ENCODE results near the gene IL3RA.

Gene IL3RA

DNA sequence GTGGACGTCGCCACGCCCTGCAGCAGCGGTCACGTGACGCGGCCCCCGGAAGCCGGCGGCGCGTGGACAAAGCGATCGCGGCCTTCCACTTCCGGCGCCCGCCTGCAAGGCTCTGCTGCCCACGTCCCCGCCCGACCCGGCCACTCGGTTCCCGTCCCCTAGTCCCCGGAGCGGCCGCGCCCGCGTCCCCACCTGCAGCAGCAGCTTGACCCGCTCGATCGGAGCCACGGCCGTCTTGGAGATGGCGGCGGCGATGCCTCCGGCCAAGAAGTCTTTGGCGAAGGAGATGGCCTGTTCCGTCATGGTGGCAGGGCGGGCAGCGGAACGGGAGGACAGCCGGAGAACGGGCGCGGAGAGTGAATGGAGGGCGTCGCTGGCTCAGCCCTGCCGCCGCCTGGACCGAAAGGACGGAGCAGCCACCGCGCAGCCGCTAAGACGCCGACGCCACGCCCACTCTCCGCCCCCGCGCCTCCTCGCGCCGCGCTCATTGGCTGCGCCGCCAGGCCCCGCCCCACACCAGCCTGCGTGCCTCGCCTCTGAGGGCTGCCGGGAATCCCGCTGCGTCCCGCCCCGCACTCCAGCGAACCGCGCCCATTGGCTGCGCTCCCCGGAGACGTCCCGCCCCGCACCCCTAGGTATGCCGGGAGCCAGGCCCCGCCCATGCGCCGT, 55.3 kb downstream of the IL3RA start, which contains the start of gene SLC25A6:
Gene SLC25A6, minus strand, starts transcription at position 407 of the 669 bp plus-strand sequence. Its CDS starts 104 bp downstream, at position 303.
- Histone ChIP-seq H3K27me3 (replicated peaks; ENCODE audit: insufficient read depth, low read length) (no peaks in the 10 kb centered on the region), H3F3A (ENCODE audit: insufficient read depth, low read length) (peaks cover 9% of the 10 kb centered on the region), H4K20me1 (ENCODE audit: insufficient read depth, low read length) (peaks cover 35% of the 10 kb centered on the region; the same call in 1 of the 2 replicates)

DNA sequence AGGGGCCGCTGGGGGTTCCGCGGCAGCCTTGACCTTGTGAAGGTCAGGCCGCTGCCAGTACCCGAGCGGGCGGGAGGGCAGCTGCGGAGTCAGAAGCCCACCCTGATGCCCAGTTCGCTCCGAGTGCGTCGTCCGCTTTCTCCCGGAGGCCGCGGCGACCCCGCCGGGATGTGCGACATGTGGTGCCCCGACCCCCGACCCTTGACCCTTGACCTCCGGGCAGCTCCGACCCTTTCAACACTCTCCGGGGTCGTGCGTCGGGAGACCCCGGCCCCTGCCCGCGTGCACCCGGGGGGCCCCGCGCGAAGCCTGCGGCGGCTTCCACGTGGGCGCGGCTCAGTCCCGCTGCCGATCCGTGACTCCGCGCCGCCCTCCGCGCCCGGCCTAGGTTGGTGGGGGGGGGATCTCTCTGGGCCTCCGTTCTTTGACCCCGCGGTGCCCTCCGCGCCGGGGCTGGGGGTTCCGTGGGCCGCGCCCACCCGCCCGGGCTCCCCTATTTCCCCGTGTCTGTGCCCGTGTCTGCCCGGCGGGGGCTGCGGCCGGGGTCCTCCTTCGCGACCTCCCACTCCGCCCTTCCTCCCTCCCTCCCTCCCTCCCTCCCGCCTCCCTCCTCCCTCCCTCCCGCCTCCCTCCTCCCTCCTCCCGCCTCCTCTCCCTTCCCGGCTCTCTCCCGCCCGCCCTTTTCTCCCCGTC, 55.9 kb downstream of the IL3RA start:
- peak; percentile 32 for DNase-seq
- Histone ChIP-seq H3K9me2 (replicated peaks; ENCODE audit: insufficient read depth, low read length) (no peaks in the 10 kb centered on the region), H3K4me2 (ENCODE audit: low read depth, low read length) (peak overlapping the region; percentile 68), H3K79me2 (ENCODE audit: low read length) (peaks cover 72% of the 10 kb centered on the region), H3F3A (ENCODE audit: insufficient read depth, low read length) (peaks cover 9% of the 10 kb centered on the region), H3K27ac (ENCODE audit: low read length) (peak overlapping the region; percentile 95), H3K4me3 (ENCODE audit: low read length) (peak overlapping the region; percentile 71), H3K27me3 (replicated peaks; ENCODE audit: insufficient read depth, low read length) (no peaks in the 10 kb centered on the region), H4K20me1 (ENCODE audit: insufficient read depth, low read length) (peaks cover 33% of the 10 kb centered on the region; the same call in 1 of the 2 replicates), H2AFZ (ENCODE audit: low read length) (no peak overlapping the region), H3K9me3 (replicated peaks; ENCODE audit: insufficient read depth, low read length) (no peaks in the 10 kb centered on the region), H3K9ac (ENCODE audit: low read length) (peak overlapping the region; percentile 100), H3K36me3 (replicated peaks; ENCODE audit: insufficient read depth, low read length) (peaks cover 3% of the 10 kb centered on the region; the same call in 1 of the 2 replicates), H3K4me1 (ENCODE audit: low read length) (no peaks in the 10 kb centered on the region)
- TF ChIP-seq EZH2phosphoT487 (IDR thresholded peaks at IDR 0.05; ENCODE audit: low read length) (no peak), EZH2 (optimal IDR thresholded peaks at IDR 0.05; ENCODE audit: low read depth, low read length) (no peak)
- TF ChIP-seq, protein P1, sequence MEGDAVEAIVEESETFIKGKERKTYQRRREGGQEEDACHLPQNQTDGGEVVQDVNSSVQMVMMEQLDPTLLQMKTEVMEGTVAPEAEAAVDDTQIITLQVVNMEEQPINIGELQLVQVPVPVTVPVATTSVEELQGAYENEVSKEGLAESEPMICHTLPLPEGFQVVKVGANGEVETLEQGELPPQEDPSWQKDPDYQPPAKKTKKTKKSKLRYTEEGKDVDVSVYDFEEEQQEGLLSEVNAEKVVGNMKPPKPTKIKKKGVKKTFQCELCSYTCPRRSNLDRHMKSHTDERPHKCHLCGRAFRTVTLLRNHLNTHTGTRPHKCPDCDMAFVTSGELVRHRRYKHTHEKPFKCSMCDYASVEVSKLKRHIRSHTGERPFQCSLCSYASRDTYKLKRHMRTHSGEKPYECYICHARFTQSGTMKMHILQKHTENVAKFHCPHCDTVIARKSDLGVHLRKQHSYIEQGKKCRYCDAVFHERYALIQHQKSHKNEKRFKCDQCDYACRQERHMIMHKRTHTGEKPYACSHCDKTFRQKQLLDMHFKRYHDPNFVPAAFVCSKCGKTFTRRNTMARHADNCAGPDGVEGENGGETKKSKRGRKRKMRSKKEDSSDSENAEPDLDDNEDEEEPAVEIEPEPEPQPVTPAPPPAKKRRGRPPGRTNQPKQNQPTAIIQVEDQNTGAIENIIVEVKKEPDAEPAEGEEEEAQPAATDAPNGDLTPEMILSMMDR (IDR thresholded peaks at IDR 0.05; ENCODE audit: low read length) = no peak

More for the DNA sequence above, 55.3 kb downstream of the IL3RA start, which contains the start of gene SLC25A6:
- Histone ChIP-seq H3K27ac (ENCODE audit: low read length) (peak within 1 kb of the TSS; percentile 95), H3K9ac (ENCODE audit: low read length) (peak within 1 kb of the TSS; percentile 100), H3K4me1 (ENCODE audit: low read length) (no peaks in the 10 kb centered on the region), H3K4me3 (ENCODE audit: low read length) (peak within 1 kb of the TSS; percentile 98), H3K79me2 (ENCODE audit: low read length) (peaks cover 77% of the 10 kb centered on the region), H3K9me2 (replicated peaks; ENCODE audit: insufficient read depth, low read length) (no peaks in the 10 kb centered on the region), H3K36me3 (replicated peaks; ENCODE audit: insufficient read depth, low read length) (peaks cover 9% of the 10 kb centered on the region), H3K4me2 (ENCODE audit: low read depth, low read length) (peak within 1 kb of the TSS; percentile 93), H2AFZ (ENCODE audit: low read length) (no peak within 1 kb of the TSS), H3K9me3 (replicated peaks; ENCODE audit: insufficient read depth, low read length) (no peaks in the 10 kb centered on the region)
- peak; percentile 94 for DNase-seq
- TF ChIP-seq EZH2phosphoT487 (IDR thresholded peaks at IDR 0.05; ENCODE audit: low read length) = no peak
- TF ChIP-seq EZH2 (optimal IDR thresholded peaks at IDR 0.05; ENCODE audit: low read depth, low read length) = no peak
- TF ChIP-seq, protein P1 (IDR thresholded peaks at IDR 0.05; ENCODE audit: low read length) = no peak

DNA sequence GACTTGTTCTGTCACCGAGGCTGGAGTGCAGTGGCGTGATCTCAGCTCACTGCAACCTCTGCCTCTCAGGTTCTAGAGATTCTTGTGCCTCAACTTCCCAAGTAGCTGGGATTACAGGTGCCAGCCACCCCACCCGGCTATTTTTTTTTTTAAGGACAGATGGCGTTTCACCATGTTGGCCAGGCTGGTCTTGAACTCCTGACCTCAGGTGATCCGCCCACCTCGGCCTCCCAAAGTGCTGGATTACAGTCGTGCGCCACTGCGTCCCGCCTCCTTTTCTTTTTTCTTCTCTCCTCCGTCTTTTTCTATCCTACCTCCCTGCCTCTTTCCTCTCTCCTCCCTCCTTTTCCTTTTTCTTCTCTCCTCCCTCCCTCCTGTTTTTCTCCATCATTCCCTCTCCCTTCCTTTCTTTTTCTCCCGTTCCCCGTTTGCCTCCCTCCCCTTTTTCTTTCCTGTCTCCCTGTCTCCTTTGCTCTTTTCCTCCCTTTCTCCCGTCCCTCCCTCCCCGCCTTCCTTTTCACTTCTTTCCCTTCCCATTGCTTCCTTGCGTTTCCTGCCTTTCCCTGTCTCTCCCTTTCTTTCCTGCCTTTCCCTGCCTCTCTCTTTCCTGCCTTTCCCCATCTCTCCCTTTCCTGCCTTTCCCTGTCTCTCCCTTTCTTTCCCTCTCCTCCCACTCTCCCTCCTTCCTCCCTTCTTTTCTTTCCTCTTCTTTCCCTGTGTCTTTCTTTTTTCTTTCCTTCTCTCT, 57.5 kb downstream of the IL3RA start:
- TF ChIP-seq, protein P1 (IDR thresholded peaks at IDR 0.05; ENCODE audit: low read length) = no peak
- TF ChIP-seq EZH2 (optimal IDR thresholded peaks at IDR 0.05; ENCODE audit: low read depth, low read length) (no peak), EZH2phosphoT487 (IDR thresholded peaks at IDR 0.05; ENCODE audit: low read length) (no peak)
- H3K4me3 ChIP-seq (ENCODE audit: low read length) = no peak overlapping the region
- no peak overlapping the region for H2AFZ ChIP-seq (ENCODE audit: low read length)
- H3K9me3 ChIP-seq (replicated peaks; ENCODE audit: insufficient read depth, low read length) = no peaks in the 10 kb centered on the region
- DNase-seq = no peak
- H3F3A ChIP-seq (ENCODE audit: insufficient read depth, low read length) = peaks cover 9% of the 10 kb centered on the region
- H3K9ac ChIP-seq (ENCODE audit: low read length) = no peak overlapping the region
- no peaks in the 10 kb centered on the region for H3K4me1 ChIP-seq (ENCODE audit: low read length)
- H4K20me1 ChIP-seq (ENCODE audit: insufficient read depth, low read length) = peaks cover 23% of the 10 kb centered on the region; the same call in 1 of the 2 replicates
- no peaks in the 10 kb centered on the region for H3K27me3 ChIP-seq (replicated peaks; ENCODE audit: insufficient read depth, low read length)
- no peak overlapping the region for H3K27ac ChIP-seq (ENCODE audit: low read length)
- no peak overlapping the region; the same call in 1 of the 2 replicates for H3K4me2 ChIP-seq (ENCODE audit: low read depth, low read length)
- H3K9me2 ChIP-seq (replicated peaks; ENCODE audit: insufficient read depth, low read length) = no peaks in the 10 kb centered on the region
- peaks cover 58% of the 10 kb centered on the region for H3K79me2 ChIP-seq (ENCODE audit: low read length)
- H3K36me3 ChIP-seq (replicated peaks; ENCODE audit: insufficient read depth, low read length) = no peaks in the 10 kb centered on the region; the same call in 1 of the 2 replicates

Measured in MM.1S (cell line).